Measurements from ENCODE around the gene PPP1R1B. TPM values are rescaled to one million over a fixed set of nuclear protein-coding genes. Genes with fewer than 3 reads are reported as not detected.
A peak's percentile ranks its signal among the peaks of the same experiment; 100 is the strongest.

Gene PPP1R1B
- total and polyA plus RNA-seq, 12 donors = 0.32 to 58.0 (median 13.0) TPM; not detected in 1

GRCh38 chr17:39671651-39672521, 45.1 kb downstream of the PPP1R1B start:
- Histone ChIP-seq H3K27me3 (peaks cover 23% of the 10 kb centered on the region), H3K4me1 (replicated peaks in 1 of 2) (peaks cover 17 to 19% of the 10 kb centered on the region in 2 donors), H3K36me3 (replicated peaks in 1 of 2) (no peaks in the 10 kb centered on the region), H3K9me3 (replicated peaks in 1 of 3) (no peaks in the 10 kb centered on the region), H3K4me3 (no peak overlapping the region), H3K27ac (peak overlapping the region in 1 of 5 donors; percentile 62)
- intact Hi-C loops (cut with DNase I) = no loop called here
- TF ChIP-seq POLR2A (IDR thresholded peaks at IDR 0.05) (no peak), CTCF (IDR thresholded peaks at IDR 0.05) (peak; percentile 16 to 66 (median 58))
- 28 to 44% (median 35%) methylated on average over 8 to 19 of the region's 19 CpGs for WGBS, 4 donors
- peak in 4 of 7 donors; percentile 56 to 81 (median 59) for DNase-seq

GRCh38 chr17:39672522-39673334, 46.0 kb downstream of the PPP1R1B start:
- Histone ChIP-seq H3K4me1 (replicated peaks in 1 of 2) (peaks cover 10 to 12% of the 10 kb centered on the region in 2 donors), H3K4me3 (no peak overlapping the region), H3K27ac (no peak overlapping the region), H3K36me3 (replicated peaks in 1 of 2) (no peaks in the 10 kb centered on the region), H3K9me3 (replicated peaks in 1 of 3) (no peaks in the 10 kb centered on the region), H3K27me3 (peaks cover 23% of the 10 kb centered on the region)
- peak in 1 of 6 experiments; percentile 14 for TF ChIP-seq CTCF (IDR thresholded peaks at IDR 0.05)
- TF ChIP-seq POLR2A (IDR thresholded peaks at IDR 0.05) = no peak
- intact Hi-C loops (cut with DNase I) = no loop called here
- WGBS, 4 donors = 73 to 79% (median 75%) methylated on average over 12 to 15 of the region's 15 CpGs
- DNase-seq = peak in 1 of 7 donors; percentile 65

- Histone ChIP-seq H3K4me1 (replicated peaks in 1 of 2) (peaks cover 2 to 6% of the 10 kb centered on the region in 2 donors), H3K27ac (no peak overlapping the region), H3K27me3 (peaks cover 23% of the 10 kb centered on the region), H3K9me3 (replicated peaks in 1 of 3) (no peaks in the 10 kb centered on the region), H3K36me3 (replicated peaks in 1 of 2) (no peaks in the 10 kb centered on the region), H3K4me3 (no peak overlapping the region)
- intact Hi-C loops (cut with DNase I) = no loop called here
- peak in 1 of 7 donors; percentile 63 for DNase-seq
- TF ChIP-seq CTCF (IDR thresholded peaks at IDR 0.05) = no peak
- TF ChIP-seq POLR2A (IDR thresholded peaks at IDR 0.05) = no peak
- WGBS, 4 donors = 59 to 84% (median 74%) methylated on average over 6 to 13 of the region's 13 CpGs
Measured at GRCh38 chr17:39673335-39674081, 46.8 kb downstream of the PPP1R1B start.

Measured in adrenal gland (tissue), 12 donors.